Measurements from ENCODE around the gene ETNK2. TPM values are rescaled to one million over a fixed set of nuclear protein-coding genes. Genes with fewer than 3 reads are reported as not detected.

ETNK2 gene
- total RNA-seq, 2 experiments from 2014 or later: 0.25 TPM; not detected in 1

DNA sequence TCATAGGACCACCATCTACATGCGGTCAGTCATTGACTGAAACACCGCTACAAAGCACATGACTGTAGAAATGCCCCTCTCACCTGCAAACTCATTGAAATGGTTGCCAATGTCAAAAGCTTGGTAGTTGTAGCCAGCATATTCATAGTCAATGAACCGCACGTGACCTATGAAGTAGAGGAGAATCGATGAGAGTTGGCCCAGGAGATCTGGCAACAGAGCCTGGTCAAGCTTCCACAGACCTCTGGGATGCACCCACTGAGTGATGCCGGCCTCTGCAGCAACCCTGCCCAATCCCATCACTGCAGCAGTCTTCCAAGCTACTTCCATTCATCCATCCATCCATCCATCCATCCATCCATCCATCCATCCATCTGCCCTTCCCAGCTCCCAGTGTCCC, 11.9 kb downstream of the ETNK2 start:
- no peaks in the 10 kb centered on the region for H3K9me3 Mint-ChIP-seq
- POLR2A ChIA-PET: no interaction called here
- CTCF ChIA-PET: interaction anchor here (0.6 to 6.3 kb wide), 3 partner anchors 12 to 817 kb away, joined by 3 to 38 read pairs (median 3); no protein-coding TSS in a partner anchor
- no peaks in the 10 kb centered on the region for H3K36me3 Mint-ChIP-seq (ENCODE audit: low read depth)
- DNase-seq: no peak
- H3K4me3 Mint-ChIP-seq: no peak overlapping the region
- H3K27me3 Mint-ChIP-seq: no peaks in the 10 kb centered on the region
- no peak overlapping the region for H3K27ac Mint-ChIP-seq
- H3K4me1 Mint-ChIP-seq: no peaks in the 10 kb centered on the region

DNA sequence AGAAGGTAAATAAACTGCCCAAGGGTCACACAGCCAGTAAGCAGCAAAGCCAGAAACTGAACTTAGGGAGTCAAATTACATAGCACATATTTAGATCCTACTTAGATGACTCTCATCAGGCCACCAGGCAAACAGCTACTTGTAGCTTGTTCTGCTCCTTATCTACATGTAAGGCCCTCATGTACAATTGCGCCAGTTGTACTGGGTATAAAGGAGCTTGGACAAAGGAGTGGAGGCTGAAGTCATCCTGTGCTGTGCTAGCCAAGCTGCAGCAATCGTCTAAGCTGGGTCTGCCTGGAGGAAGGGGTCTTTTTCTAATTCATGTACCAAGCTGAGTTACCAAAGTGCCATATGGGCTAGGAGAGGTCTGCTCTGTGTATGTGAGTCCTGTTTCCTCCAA, 12.8 kb downstream of the ETNK2 start:
- Mint-ChIP-seq H3K36me3 (ENCODE audit: low read depth) (no peaks in the 10 kb centered on the region), H3K9me3 (no peaks in the 10 kb centered on the region), H3K27me3 (no peaks in the 10 kb centered on the region), H3K4me1 (no peaks in the 10 kb centered on the region), H3K27ac (no peak overlapping the region), H3K4me3 (no peak overlapping the region)
- CTCF ChIA-PET: interaction anchor here (0.7 to 6.3 kb wide), 2 partner anchors 11 to 13 kb away, joined by 3 to 38 read pairs; partner anchors contain the start of gene ETNK2
- POLR2A ChIA-PET: no interaction called here
- no peak for DNase-seq

DNA sequence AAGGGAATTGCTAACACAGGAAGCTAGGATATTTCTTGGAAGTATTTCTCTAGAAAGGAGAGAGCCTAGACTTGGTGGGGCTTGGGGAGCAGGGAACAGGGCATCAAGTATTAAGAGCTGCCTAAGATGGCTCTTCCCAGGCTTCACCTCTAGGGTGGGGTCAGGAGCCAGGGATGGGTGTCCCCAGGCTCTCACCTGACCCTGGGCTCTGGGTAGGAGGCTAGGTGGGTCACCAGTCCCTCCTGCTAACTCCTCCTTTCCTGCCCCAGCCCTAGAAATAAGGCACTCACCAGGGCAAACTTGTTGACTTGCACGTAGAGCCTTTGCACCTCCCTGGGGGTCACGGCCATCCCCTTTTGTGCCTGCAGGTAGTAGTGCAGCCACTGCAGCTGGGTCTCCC, 15.0 kb downstream of the ETNK2 start:
- Mint-ChIP-seq H3K27me3 (no peaks in the 10 kb centered on the region), H3K27ac (no peak overlapping the region), H3K4me1 (no peaks in the 10 kb centered on the region), H3K36me3 (ENCODE audit: low read depth) (no peaks in the 10 kb centered on the region), H3K9me3 (no peaks in the 10 kb centered on the region), H3K4me3 (no peak overlapping the region)
- ChIA-PET CTCF (interaction anchor here (0.6 to 6.3 kb wide), 4 partner anchors 9 to 631 kb away, joined by 3 to 38 read pairs (median 5); no protein-coding TSS in a partner anchor), POLR2A (no interaction called here)
- no peak for DNase-seq

DNA sequence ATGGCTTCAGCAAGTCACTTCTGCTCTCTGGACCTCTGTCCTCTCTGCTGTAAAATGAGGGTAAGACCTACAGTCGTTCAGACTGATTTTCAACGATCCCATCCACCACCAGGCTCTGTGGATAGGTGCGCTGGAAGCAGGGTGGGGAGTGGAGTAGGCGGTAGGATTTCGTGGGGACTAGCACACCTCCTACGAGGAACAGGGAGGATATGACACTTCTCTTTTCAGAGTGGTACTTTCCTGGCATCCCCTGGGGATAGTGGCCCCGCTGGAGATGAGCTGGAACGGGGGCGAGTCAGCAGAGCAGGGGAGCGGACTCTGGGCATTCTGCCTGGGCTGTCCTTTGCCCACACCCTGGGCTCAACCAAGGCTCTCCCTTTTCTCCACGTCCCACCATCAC, 17.7 kb downstream of the ETNK2 start:
- no peak for DNase-seq
- Mint-ChIP-seq H3K36me3 (ENCODE audit: low read depth) (no peaks in the 10 kb centered on the region), H3K9me3 (no peaks in the 10 kb centered on the region), H3K4me1 (peaks cover 3% of the 10 kb centered on the region), H3K4me3 (no peak overlapping the region), H3K27ac (no peak overlapping the region), H3K27me3 (no peaks in the 10 kb centered on the region)
- POLR2A ChIA-PET: no interaction called here
- CTCF ChIA-PET: interaction anchor here (0.6 kb wide), 2 partner anchors 162 to 747 kb away, joined by 3 read pairs; no protein-coding TSS in a partner anchor

DNA sequence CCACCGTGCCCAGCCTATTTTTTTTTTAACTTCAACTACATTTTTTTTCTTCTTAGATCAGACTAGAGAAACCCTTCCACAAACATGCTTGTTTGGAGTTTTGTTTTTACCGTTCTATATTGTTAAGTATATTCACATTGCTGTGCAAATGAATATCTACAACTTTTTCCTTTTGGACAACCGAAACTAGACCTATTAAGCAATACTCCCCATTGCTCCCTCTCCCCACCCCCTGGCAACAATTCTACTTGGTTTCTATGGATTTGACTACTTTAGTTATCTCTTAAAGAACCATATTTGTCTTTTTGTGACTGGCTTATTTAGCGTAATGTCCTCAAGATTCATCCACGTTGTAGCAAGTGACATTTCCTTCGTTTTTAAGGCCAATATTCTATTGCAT, 19.1 kb downstream of the ETNK2 start:
- Mint-ChIP-seq H3K36me3 (ENCODE audit: low read depth) (no peaks in the 10 kb centered on the region), H3K4me1 (peaks cover 11% of the 10 kb centered on the region), H3K27me3 (no peaks in the 10 kb centered on the region), H3K27ac (no peak overlapping the region), H3K9me3 (no peaks in the 10 kb centered on the region), H3K4me3 (no peak overlapping the region)
- ChIA-PET POLR2A (no interaction called here), CTCF (interaction anchor here (0.6 kb wide), 1 partner anchor 231 kb away, joined by 3 read pairs; no protein-coding TSS in a partner anchor)
- DNase-seq: no peak

DNA sequence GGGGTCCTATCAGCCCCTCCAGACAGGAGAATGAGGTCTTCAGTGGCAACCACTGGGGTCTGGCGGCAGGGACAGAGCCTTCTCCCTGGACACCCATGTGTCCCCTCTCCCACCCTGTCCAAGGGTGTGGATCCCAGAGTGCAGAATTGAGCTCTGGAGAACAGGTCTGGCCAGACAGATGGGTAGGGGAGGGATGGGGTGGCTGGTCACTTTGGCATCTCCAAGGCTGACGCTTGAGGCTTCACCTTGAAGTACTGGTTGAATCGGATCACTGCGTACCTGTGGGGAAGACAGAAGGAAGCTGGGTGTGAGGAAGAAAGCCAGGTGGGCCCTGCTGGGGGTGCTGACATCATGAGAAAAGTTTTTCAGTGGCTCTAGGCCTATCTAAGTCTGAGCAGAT, 19.9 kb downstream of the ETNK2 start:
- Mint-ChIP-seq H3K36me3 (ENCODE audit: low read depth) (no peaks in the 10 kb centered on the region), H3K4me3 (no peak overlapping the region), H3K4me1 (peaks cover 11% of the 10 kb centered on the region)

DNA sequence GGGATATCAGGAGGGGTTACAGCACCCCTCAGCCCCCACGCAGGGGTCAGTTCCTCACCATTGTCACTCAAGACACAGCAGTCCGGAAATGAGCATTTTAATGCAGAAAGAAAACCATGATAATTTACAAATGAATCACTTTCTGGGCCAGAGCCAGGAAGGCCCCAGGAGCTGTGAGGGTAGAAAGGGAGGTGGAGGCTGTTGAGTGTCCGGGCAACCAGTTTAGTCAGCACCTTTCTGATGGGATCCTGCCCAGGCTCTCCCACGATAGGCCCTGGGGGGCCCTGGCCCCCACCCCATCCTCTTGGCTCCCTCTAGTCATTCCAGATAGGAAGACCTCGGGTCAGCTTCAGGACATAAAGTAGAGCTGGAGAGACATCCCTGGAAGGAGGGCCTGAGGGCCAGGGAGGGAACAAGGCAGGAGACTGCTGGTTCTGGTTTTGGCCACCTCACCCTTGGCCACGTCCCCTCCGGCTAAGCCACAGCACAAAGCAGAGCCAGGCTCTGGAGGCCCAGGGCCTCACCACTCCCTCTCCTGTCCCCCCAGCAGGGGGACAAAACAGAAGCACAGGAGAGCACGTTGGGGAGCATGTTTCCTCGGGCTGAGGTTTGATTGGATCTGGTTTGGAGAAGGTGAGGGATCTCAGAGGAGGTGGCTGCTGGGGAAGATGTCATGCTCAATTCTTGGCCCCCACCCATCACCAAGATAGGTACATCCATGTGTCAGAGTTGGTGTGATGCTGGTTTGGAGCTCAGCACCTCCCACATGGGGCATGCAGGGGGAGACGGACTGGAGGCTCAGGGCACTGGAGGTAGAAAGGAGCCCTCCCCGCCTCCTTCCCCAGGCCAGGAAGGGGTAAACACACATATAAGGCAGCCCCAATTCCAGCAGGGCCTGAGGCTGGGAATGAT, 20.6 kb downstream of the ETNK2 start:
- ChIA-PET POLR2A (no interaction called here), CTCF (interaction anchor here (3.0 kb wide), 1 partner anchor 270 kb away, joined by 29 read pairs; the partner anchor contains the start of gene SNRPE)
- H3K4me3 Mint-ChIP-seq: no peak overlapping the region
- H3K27me3 Mint-ChIP-seq: no peaks in the 10 kb centered on the region
- H3K36me3 Mint-ChIP-seq (ENCODE audit: low read depth): no peaks in the 10 kb centered on the region
- H3K4me1 Mint-ChIP-seq: peaks cover 11% of the 10 kb centered on the region
- H3K9me3 Mint-ChIP-seq: no peaks in the 10 kb centered on the region
- no peak for DNase-seq
- peak overlapping the region; percentile 3 for H3K27ac Mint-ChIP-seq

More for the DNA sequence above, 19.9 kb downstream of the ETNK2 start:
- CTCF ChIA-PET: no interaction called here
- no peak for DNase-seq
- Mint-ChIP-seq H3K27ac (no peak overlapping the region), H3K9me3 (no peaks in the 10 kb centered on the region), H3K27me3 (no peaks in the 10 kb centered on the region)
- POLR2A ChIA-PET: no interaction called here

DNA sequence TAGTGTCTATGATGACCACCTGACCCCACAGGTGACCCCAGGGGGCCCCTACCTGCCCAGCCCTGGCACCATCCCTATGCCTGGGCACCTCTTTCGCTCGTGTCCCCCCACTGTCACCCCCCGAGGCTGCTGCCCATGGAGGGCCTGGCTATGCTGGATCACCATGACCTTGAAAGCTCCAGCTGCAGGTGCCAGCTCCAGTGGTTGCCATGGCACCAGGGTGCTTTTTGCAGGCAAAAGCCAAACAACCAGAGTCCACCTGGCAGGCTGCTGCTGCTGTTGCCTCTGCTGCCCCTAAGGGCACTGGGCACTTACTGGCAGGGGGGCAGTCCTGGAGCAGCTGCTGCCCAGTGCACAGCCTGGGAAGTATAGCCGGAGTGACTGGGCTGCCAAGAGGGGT, 21.7 kb downstream of the ETNK2 start:
- peaks cover 11% of the 10 kb centered on the region for H3K4me1 Mint-ChIP-seq
- H3K27me3 Mint-ChIP-seq: no peaks in the 10 kb centered on the region
- no peaks in the 10 kb centered on the region for H3K36me3 Mint-ChIP-seq (ENCODE audit: low read depth)
- H3K9me3 Mint-ChIP-seq: no peaks in the 10 kb centered on the region
- H3K4me3 Mint-ChIP-seq: no peak overlapping the region
- POLR2A ChIA-PET: no interaction called here
- H3K27ac Mint-ChIP-seq: no peak overlapping the region
- CTCF ChIA-PET: interaction anchor here (0.6 to 3.8 kb wide), 6 partner anchors 249 to 630 kb away, joined by 3 to 31 read pairs (median 4); partner anchors contain the start of gene SNRPE
- no peak for DNase-seq

DNA sequence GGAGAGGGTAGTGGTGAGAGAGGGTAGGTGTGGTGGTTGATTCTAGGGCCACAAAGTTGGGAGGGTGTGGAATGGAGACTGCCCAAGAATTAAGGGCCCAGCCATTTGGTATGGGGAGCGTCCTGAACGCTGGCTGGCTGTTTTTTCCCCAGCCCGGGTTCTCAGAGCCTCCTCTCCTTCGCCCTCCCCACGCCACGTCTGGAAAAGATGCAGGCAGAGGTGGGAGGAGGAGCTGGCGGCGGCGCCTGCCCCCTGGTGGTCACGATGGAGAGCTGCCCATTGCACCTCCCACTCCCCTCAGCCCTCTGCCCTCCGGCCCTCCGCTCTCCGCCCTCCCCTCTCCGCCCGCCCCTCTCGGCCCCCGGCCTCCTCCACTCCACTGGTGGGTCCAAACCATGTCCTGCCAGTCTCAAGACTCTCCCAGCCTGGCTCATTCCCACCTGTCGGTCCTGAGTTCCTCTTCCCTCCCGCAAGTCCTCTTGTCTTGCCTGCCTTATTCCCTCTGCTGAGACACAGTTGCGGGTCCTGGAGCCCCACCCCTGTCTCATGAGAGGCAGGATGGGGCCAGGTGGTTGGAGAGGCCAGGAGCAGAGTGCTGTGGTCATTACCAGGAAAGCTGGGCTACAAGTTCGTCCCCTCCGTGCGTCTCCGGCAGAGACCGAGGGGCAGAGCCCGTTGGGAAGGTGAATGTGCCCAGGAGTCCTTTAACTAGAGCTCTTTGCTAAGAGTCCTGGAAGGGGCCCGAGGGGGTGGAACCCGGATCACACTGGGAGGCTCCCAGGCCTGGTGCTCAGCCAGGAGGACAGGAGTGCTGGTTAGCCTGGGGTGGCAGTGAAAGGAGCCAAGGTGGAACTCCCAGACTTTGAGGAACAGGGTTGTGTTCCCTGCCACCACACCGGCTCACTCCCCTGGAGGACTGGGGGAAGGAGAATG, 22.6 kb downstream of the ETNK2 start:
- CTCF ChIA-PET: interaction anchor here (0.5 to 4.0 kb wide), 27 partner anchors 9 to 788 kb away, joined by 3 to 38 read pairs (median 3); partner anchors contain the start of genes LAX1 and SNRPE
- DNase-seq: peak; percentile 63
- Mint-ChIP-seq H3K27me3 (no peaks in the 10 kb centered on the region), H3K36me3 (ENCODE audit: low read depth) (no peaks in the 10 kb centered on the region), H3K4me1 (peaks cover 11% of the 10 kb centered on the region), H3K4me3 (no peak overlapping the region), H3K27ac (no peak overlapping the region), H3K9me3 (no peaks in the 10 kb centered on the region)
- POLR2A ChIA-PET: no interaction called here

DNA sequence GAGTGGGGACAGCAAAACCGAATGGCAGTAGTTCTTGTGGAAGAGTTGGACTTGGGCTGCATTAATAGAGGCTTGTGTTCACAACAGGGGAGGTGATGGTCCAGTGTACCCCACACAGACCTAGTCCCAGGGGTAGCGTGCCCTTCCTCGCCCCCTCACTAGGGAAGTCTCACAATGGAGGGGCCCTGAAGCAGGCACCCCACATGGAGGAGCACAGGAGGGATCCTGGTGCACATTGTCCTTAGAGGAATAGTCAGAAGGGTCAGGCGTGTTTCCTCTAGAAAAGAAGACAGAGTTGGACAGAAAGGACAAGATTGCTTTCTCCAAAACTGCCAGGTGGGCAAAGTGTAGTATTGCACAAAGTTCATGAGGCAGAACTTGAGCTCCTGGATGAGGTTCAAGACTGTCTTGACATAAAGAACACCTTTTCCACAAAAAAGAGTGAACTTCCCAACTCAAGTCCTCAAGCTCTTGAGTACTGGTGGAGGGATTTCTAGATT, 23.3 kb downstream of the ETNK2 start:
- Mint-ChIP-seq H3K27me3 (no peaks in the 10 kb centered on the region), H3K27ac (no peak overlapping the region), H3K9me3 (no peaks in the 10 kb centered on the region), H3K4me3 (no peak overlapping the region), H3K4me1 (peaks cover 11% of the 10 kb centered on the region), H3K36me3 (ENCODE audit: low read depth) (no peaks in the 10 kb centered on the region)
- DNase-seq: no peak
- ChIA-PET POLR2A (no interaction called here), CTCF (interaction anchor here (0.5 to 4.0 kb wide), 21 partner anchors 8 to 788 kb away, joined by 3 to 38 read pairs (median 3); partner anchors contain the start of genes LAX1 and SNRPE)

DNA sequence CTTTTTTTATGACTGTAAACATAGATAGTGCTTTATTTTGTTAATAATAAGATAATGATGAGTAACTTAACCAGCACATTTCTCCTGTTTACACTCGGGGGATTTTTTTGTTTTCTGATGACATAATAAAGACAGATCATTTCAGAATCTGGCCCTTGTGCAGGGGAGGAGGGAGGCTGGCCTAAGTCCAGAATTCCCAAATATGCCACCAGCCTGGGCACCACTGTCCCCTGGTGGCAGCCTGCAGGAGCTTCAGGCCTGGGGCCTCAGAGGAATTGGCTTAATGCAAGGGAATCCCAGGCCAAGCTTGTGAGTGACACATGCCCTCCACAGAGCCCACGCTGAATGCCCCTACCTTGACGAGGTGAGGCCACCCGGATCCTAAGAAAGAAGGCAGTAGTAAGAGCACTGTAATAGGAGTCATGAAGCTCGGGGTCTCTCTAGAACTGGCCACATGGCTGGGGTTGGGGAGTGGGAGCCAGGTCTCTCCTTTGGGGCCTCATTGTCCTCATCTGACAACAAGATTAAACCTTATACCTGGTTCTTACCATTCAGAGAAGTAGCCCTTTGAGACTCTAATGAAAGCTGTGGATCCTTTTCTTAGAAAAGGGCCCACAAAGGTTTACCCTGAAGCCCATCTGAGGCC, 24.1 kb downstream of the ETNK2 start:
- H3K4me3 Mint-ChIP-seq: no peak overlapping the region
- no peaks in the 10 kb centered on the region for H3K36me3 Mint-ChIP-seq (ENCODE audit: low read depth)
- DNase-seq: no peak
- peaks cover 11% of the 10 kb centered on the region for H3K4me1 Mint-ChIP-seq
- no peaks in the 10 kb centered on the region for H3K9me3 Mint-ChIP-seq
- H3K27me3 Mint-ChIP-seq: no peaks in the 10 kb centered on the region
- ChIA-PET CTCF (interaction anchor here (1.3 to 4.0 kb wide), 6 partner anchors 11 to 291 kb away, joined by 3 to 38 read pairs (median 14); no protein-coding TSS in a partner anchor), POLR2A (no interaction called here)
- H3K27ac Mint-ChIP-seq: peak overlapping the region; percentile 69

DNA sequence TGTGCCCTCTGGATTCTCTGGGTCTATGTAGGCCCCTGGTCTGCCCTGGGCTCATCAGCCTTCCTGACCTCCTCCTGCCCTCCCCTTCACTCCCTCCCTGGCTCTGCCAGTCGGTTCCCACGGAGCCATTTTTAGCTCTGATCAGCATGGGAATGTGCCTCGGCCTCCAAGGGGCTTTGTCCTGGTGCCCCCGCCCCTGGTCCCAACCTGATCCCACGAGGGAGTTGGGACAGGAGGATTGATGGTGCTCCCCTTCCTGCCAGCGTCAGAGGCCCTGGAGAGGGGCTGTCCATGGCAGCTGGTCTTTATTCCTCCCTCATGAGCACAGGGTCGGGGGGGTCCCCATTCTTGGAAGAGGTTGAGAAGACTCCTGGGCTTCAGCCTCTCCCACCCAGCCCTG, 24.9 kb downstream of the ETNK2 start:
- DNase-seq: no peak
- ChIA-PET POLR2A (no interaction called here), CTCF (interaction anchor here (2.4 to 4.0 kb wide), 3 partner anchors 12 to 269 kb away, joined by 10 to 38 read pairs (median 31); no protein-coding TSS in a partner anchor)
- peaks cover 11% of the 10 kb centered on the region for H3K4me1 Mint-ChIP-seq
- no peak overlapping the region for H3K27ac Mint-ChIP-seq
- H3K36me3 Mint-ChIP-seq (ENCODE audit: low read depth): no peaks in the 10 kb centered on the region
- H3K9me3 Mint-ChIP-seq: no peaks in the 10 kb centered on the region
- no peak overlapping the region for H3K4me3 Mint-ChIP-seq
- no peaks in the 10 kb centered on the region for H3K27me3 Mint-ChIP-seq
